Ecto neural progenitor cell (in vitro differentiated cells): ENCODE results near the gene OSTM1.
"Not testable (repeated sequence)": the region's sequence is repeated elsewhere in the genome, so short reads cannot be mapped to it uniquely, and the experiment has no call there.

ENCODE experiments used
- DNase-seq: peaks from one replicate; pipeline ENCODE4 v3.0.0-alpha.2; 2018; ENCODE audit warnings: low spot score

Gene OSTM1

DNA sequence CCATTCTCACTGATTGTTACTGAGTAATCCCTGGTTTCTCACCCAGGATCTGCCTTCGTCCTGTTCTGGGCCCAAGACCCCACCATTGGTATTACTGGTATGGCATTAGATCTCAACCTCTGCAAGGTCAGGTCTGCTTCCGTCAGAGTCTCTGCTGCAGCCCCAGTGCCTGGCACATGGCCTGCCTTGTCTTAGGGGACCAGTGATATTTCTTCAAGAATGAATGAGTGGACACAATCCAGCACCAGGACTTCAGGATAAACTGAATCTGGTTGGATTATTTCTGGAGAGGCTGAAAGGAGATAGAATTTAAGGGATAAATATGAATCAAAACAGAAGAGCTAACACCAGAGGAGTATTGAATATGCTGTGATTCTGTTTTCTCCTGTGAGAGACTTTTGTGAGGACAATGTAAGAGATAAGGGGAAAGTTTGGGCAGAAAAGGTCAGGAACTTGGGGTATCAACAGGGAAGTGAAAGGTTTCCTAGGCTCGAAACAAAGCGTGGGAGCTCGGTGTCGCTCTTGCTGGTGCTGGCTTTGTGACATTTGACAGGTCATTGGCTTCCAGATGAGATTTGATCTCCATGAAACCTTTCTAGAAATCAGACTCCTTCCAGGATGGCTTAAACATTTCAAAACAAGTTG, 53.9 kb downstream of the OSTM1 start:
- no peak for DNase-seq

DNA sequence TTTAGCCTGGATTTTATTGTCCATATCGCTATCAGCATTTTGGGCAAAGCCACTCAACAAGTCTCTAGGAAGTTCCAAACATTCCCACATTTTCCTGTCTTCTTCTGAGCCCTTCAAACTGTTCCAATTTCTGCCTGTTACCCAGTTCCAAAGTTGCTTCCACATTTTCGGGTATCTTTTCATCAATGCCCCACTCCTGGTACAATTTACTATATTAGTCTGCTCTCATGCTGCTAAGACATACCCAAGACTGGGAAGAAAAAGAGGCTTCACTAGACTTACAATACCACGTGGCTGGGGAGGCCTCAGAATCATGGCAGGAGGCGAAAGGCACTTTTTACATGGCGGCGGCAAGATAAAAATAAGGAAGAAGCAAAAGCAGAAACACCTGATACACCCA, 58.3 kb downstream of the OSTM1 start:
- DNase-seq = not testable (repeated sequence)

DNA sequence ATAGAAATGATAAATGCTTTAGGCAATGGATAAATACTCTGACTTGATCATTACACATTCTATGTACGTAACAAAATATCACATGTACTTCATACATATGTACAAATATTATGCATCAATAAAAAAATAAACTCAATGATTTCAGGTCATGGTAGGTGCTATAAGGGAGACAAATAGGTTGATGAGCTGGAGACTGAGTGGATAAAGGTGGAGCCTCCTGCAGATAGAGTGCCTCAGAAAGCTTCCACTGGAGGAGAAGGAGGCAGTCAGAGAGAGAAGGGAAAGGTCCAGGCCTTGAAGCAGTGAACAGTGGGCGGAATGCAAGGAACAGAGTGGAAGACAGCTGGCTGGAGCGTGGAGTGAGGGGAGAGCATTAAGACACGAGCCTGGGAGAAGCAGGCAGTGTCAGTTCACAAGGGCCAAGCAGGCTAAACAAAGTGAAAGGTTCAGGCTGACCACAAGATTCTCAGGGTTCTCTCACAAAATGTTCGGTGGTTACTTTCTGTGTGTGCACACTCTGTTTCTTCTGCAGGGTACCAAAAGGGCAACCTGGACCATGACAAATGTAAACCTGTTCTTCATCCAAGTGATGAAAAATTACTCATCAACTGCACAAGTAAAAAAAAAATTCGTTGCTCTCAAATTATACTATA, 60.6 kb downstream of the OSTM1 start:
- no peak for DNase-seq

- no peak for DNase-seq
Observed at GRCh38 chr6:108009894-108010293, 64.6 kb downstream of the OSTM1 start.

GRCh38 chr6:108009258-108009657, 65.3 kb downstream of the OSTM1 start:
- not testable (repeated sequence) for DNase-seq

- DNase-seq = no peak
Observed at GRCh38 chr6:108008363-108008762, 66.2 kb downstream of the OSTM1 start.

GRCh38 chr6:108005961-108006360, 68.6 kb downstream of the OSTM1 start:
- DNase-seq = no peak

- DNase-seq = no peak
Observed at GRCh38 chr6:108004861-108005260, 69.7 kb downstream of the OSTM1 start.

- peak; percentile 54 for DNase-seq
Observed at GRCh38 chr6:108002365-108003221, 71.9 kb downstream of the OSTM1 start.

DNA sequence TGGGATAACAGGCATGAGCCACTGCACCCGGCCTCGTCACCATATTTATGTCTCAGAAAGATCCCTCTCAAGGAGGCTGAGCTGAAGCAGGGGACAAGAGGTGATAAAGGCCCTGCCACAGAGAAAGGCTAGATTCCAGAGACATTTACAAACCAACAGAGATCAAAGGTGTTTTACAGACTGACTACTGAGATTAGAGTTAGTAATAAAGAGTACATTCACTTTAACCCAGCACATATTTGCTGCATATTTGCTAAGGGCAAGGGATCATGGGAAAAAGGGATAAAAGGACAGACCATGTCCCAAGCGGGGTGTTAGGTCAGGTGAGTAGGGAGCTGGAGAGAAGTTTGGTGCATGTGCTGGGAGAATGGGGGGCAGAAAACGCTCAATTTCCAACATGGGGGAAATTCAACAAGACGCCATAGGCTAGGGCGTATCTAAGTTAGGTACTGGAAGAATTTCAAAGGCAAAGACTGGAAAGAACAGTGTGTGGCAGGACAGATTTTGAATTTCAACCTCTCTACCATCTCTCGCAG, 72.8 kb downstream of the OSTM1 start:
- no peak for DNase-seq

- DNase-seq = not testable (repeated sequence)
Observed at GRCh38 chr6:108000259-108000658, 74.3 kb downstream of the OSTM1 start.

DNA sequence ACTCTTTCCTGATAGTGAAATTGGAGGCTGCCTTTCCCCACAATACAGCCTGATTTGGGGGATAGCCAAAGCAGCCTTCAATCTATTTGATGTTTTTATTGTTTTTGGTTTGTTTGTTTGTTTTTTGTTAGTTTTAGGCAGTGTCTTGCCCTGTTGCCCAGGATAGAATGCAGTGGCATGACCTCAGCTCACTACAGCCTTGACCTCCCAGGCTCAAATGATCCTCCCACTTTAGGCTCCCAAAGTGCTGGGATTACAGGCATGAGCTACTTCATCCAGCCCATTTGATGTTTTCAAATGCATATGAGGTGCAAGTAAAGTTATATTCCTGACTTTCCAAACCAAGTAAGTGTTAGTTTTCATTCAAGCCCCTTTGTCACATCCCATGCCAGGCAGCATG, 75.2 kb downstream of the OSTM1 start:
- no peak for DNase-seq

DNA sequence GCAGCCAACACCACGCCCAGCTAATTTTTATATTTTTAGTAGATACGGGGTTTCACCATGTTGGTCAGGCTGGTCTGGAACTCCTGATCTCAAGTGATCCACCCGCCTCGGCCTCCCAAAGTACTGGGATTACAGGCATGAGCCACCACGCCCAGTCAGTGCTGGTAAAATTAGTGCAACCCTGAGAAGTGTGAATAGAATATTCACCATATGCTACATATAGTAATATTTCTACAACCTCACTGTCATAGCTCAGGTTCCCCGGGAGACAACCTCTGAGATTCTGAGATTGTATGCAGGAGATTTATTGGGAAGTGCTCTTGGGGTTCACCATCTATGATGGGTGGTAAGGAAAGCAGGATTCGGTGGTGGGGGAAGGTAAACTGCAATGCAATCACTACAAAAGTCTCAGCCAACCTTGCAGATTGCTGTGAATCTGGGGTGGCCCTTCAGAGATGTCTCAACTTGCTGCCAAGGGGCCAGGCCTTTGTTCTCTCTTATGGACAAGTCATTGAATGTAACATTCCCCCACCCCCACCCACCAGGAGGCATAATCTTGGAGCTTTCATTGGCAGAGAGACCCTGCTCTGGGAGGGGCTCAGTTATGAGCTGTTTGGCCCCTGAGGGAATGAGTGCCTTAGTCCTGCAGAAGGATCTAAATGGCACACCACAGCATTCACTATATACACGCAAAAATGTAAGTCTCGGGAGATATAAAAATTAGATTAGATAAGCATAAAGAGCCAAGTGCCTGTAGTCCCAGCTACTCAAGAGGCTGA, 82.6 kb downstream of the OSTM1 start:
- no peak for DNase-seq
